Breast epithelium (tissue), 4 donors: Measurements from ENCODE around the gene CCDC188. TPM values are rescaled to one million over a fixed set of nuclear protein-coding genes. Genes with fewer than 3 reads are reported as not detected.

Experiments used
- DNase-seq, 2 donors: peaks; one replicate each; pipeline ENCODE4 v3.0.0-alpha.2; 2019; ENCODE audit warnings: low spot score in 2 of 2
- H3K27ac ChIP-seq, 2 donors: fragments of 200-600 bp; sonication (generic) in 1 of 2; one replicate each; pipeline ENCODE4 v1.5.1; 2016 to 2019; ENCODE audit warnings: mild to moderate bottlenecking in 1 of 2
- H3K27me3 ChIP-seq, 2 donors: fragments of 200-600 bp; sonication (generic) in 1 of 2; one replicate each; pipeline versions ENCODE4 v1.5.1 to v1.6.0; 2017 to 2019; ENCODE audit warnings: control low read depth in 1 of 2, mild to moderate bottlenecking in 1 of 2
- H3K36me3 ChIP-seq: fragments of 200-600 bp; one replicate; pipeline ENCODE4 v1.5.1; 2019
- H3K4me1 ChIP-seq, 2 donors: fragments of 200-600 bp; sonication (generic); one replicate each; pipeline ENCODE4 v1.5.1; 2016 to 2019; ENCODE audit warnings: control low read depth in 1 of 2
- H3K4me3 ChIP-seq, 3 donors: fragments of 200-600 bp; sonication (generic); 1 replicate in 2 of 3; 2 replicates in 1 of 3; pipeline ENCODE4 v1.5.1; 2016 to 2019; ENCODE audit warnings: mild to moderate bottlenecking in 3 of 3, moderate library complexity in 2 of 3
- H3K9me3 ChIP-seq, 2 donors: fragments of 200-600 bp; sonication (generic) in 1 of 2; one replicate each; pipeline ENCODE4 v1.5.1; 2016 to 2019; ENCODE audit warnings: control low read depth in 1 of 2
- POLR2A ChIP-seq: fragments of 450-650 bp; IDR thresholded peaks from one replicate; pipeline ENCODE4 v1.6.1; 2016; ENCODE audit warnings: antibody characterized with exemption, mild to moderate bottlenecking, moderate library complexity
- POLR2AphosphoS5 ChIP-seq, 3 donors: sonication (generic); formaldehyde crosslinking; IDR thresholded peaks; one replicate each; pipeline ENCODE4 v1.6.1; 2017; ENCODE audit warnings: antibody characterized with exemption in 3 of 3
- intact Hi-C: fragments of 100-400 bp; cut with DNase I; formaldehyde crosslinking; loops from one replicate; pipeline ENCODE4 v1.15.1; 2023; ENCODE audit warnings: low total_unique reads
- total RNA-seq, 3 donors: library from RNA; depleted of rRNA; stranded (reverse); fragments of >200 nt; gene quantifications; one replicate each; pipeline ENCODE4 v1.1.0, GENCODE V29; 2016
- TF ChIP-seq, protein P1 (sequence below), 3 donors: fragments of 450-650 bp; IDR thresholded peaks; one replicate each; pipeline ENCODE4 v1.5.1; 2016 to 2017; ENCODE audit warnings: antibody characterized with exemption in 3 of 3, mild to moderate bottlenecking in 3 of 3, moderate library complexity in 3 of 3

The CCDC188 gene
- total RNA-seq, 3 donors from 2014 or later, result 0.66 TPM; not detected in 2

- DNase-seq, result no peak
- no peak overlapping the region for H3K4me3 ChIP-seq
- no peaks in the 10 kb centered on the region for H3K27me3 ChIP-seq
- peaks cover 3 to 5% of the 10 kb centered on the region in 2 donors for H3K4me1 ChIP-seq
- intact Hi-C loops, result no loop called here
- no peaks in the 10 kb centered on the region for H3K9me3 ChIP-seq
- H3K36me3 ChIP-seq, result no peaks in the 10 kb centered on the region
- H3K27ac ChIP-seq, result no peak overlapping the region
- no peak for TF ChIP-seq POLR2AphosphoS5 (IDR thresholded peaks at IDR 0.05)
- TF ChIP-seq, protein P1, sequence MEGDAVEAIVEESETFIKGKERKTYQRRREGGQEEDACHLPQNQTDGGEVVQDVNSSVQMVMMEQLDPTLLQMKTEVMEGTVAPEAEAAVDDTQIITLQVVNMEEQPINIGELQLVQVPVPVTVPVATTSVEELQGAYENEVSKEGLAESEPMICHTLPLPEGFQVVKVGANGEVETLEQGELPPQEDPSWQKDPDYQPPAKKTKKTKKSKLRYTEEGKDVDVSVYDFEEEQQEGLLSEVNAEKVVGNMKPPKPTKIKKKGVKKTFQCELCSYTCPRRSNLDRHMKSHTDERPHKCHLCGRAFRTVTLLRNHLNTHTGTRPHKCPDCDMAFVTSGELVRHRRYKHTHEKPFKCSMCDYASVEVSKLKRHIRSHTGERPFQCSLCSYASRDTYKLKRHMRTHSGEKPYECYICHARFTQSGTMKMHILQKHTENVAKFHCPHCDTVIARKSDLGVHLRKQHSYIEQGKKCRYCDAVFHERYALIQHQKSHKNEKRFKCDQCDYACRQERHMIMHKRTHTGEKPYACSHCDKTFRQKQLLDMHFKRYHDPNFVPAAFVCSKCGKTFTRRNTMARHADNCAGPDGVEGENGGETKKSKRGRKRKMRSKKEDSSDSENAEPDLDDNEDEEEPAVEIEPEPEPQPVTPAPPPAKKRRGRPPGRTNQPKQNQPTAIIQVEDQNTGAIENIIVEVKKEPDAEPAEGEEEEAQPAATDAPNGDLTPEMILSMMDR (IDR thresholded peaks at IDR 0.05), result no peak
- no peak for TF ChIP-seq POLR2A
These were observed 7.9 kb downstream of the CCDC188 start for GRCh38 chr22:20142711-20143621.

DNA sequence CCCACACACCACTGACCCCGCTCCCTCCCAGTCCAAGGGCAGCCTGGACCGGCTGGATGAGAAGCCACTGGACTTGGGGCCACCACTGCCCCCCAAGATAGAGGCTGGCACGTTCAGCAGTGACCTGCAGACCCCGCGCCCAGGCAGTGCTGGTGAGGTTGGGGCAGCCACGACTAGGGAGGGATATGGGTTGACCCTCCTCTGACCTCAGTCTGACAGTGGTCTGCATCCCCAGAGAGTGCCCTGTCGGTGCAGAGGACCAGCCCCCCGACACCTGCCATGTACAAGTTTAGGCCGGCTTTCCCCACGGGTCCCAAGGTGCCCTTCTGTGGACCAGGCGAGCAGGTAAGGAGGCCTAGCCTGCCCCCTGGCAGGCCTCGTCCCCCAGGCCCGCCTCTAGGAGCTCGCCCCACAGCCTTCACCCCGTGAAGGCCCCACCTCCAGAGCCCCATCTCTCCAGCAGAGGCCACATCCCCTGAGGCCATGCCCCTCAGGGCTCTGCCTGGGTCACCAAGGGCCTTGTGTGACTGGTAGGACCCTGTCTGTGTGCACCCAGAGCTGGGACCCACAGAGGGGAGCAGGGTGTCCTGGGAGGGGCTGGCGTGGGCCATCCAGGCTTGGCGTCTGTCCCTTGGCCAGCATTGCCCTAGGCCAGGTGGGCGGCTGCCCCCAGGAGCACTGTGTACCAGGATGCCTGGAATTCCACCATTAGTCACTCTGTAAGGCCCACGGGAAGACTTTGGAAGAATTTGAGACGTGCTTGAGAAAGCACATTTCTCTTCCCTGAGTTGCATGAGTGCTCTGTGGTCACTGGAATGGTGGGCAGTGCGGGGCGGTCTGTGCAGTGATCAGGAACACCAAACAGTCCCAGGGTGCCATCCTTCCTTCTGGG is 9.4 kb downstream of the CCDC188 start:
- no peak overlapping the region for H3K27ac ChIP-seq
- H3K4me3 ChIP-seq, result no peak overlapping the region
- H3K27me3 ChIP-seq, result no peaks in the 10 kb centered on the region
- no peak for DNase-seq
- TF ChIP-seq, protein P1 (IDR thresholded peaks at IDR 0.05), result no peak
- TF ChIP-seq POLR2AphosphoS5 (IDR thresholded peaks at IDR 0.05) (no peak), POLR2A (no peak)
- H3K36me3 ChIP-seq, result no peaks in the 10 kb centered on the region
- peaks cover 12 to 18% of the 10 kb centered on the region in 2 donors for H3K4me1 ChIP-seq
- intact Hi-C loops, result no loop called here
- H3K9me3 ChIP-seq, result no peaks in the 10 kb centered on the region

DNA sequence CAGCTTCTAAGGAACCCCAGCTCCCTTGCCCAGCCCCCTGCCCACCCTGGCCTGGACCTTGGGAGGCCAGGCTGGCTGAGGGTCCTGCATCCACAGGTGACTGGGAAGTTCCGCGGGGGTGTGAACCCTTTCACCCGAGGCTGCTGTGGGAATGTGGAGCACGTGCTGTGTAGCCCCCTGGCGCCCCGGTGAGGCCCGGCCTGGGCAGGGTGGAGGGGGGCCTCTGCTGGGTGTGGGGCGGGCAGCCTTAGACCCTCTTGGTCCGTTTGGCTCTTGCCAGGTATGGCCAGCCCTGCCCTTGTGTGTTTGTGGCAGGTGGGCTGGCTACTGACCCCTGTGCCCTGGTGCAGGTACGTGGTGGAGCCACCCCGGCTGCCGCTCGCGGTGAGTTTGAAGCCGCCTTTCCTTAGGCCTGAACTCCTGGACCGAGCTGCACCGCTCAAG is 10.3 kb downstream of the CCDC188 start:
- H3K27ac ChIP-seq, result no peak overlapping the region
- H3K9me3 ChIP-seq, result no peaks in the 10 kb centered on the region
- DNase-seq, result no peak
- no peak overlapping the region for H3K4me3 ChIP-seq
- intact Hi-C loops, result no loop called here
- H3K36me3 ChIP-seq, result no peaks in the 10 kb centered on the region
- TF ChIP-seq POLR2A, result no peak
- TF ChIP-seq, protein P1 (IDR thresholded peaks at IDR 0.05), result no peak
- no peak for TF ChIP-seq POLR2AphosphoS5 (IDR thresholded peaks at IDR 0.05)
- peaks cover 12 to 18% of the 10 kb centered on the region in 2 donors for H3K4me1 ChIP-seq
- H3K27me3 ChIP-seq, result no peaks in the 10 kb centered on the region

GRCh38 chr22:20140107-20140445 is 10.8 kb downstream of the CCDC188 start:
- H3K4me3 ChIP-seq, result no peak overlapping the region
- H3K27ac ChIP-seq, result no peak overlapping the region
- TF ChIP-seq POLR2AphosphoS5 (IDR thresholded peaks at IDR 0.05) (no peak), POLR2A (no peak)
- TF ChIP-seq, protein P1 (IDR thresholded peaks at IDR 0.05), result no peak
- H3K36me3 ChIP-seq, result no peaks in the 10 kb centered on the region
- H3K4me1 ChIP-seq, result peaks cover 12 to 18% of the 10 kb centered on the region in 2 donors
- H3K27me3 ChIP-seq, result no peaks in the 10 kb centered on the region
- intact Hi-C loops, result no loop called here
- H3K9me3 ChIP-seq, result no peaks in the 10 kb centered on the region
- no peak for DNase-seq
